ENCODE results near the gene IQCK.
"Not testable (repeated sequence)": the region's sequence is repeated elsewhere in the genome, so short reads cannot be mapped to it uniquely, and the experiment has no call there.

Gene IQCK

GRCh38 chr16:19700319-19700781, 17.7 kb upstream of the IQCK start:
- no peak for DNase-seq

GRCh38 chr16:19701091-19701490, 17.0 kb upstream of the IQCK start:
- DNase-seq: no peak

- no peak for DNase-seq
Measured at GRCh38 chr16:19703172-19703889, 14.7 kb upstream of the IQCK start.

GRCh38 chr16:19704321-19705145, 13.5 kb upstream of the IQCK start:
- no peak for DNase-seq

- no peak for DNase-seq
Measured at GRCh38 chr16:19705146-19705501, 12.9 kb upstream of the IQCK start.

GRCh38 chr16:19705843-19706242, 12.2 kb upstream of the IQCK start:
- DNase-seq: no peak

- no peak for DNase-seq
Measured at GRCh38 chr16:19706846-19707245, 11.2 kb upstream of the IQCK start.

- no peak for DNase-seq
Measured at GRCh38 chr16:19707569-19708295, 10.3 kb upstream of the IQCK start.

- no peak for DNase-seq
Measured at GRCh38 chr16:19708296-19709205, 9.5 kb upstream of the IQCK start.

GRCh38 chr16:19709381-19710136, 8.5 kb upstream of the IQCK start:
- no peak for DNase-seq

GRCh38 chr16:19710191-19710908, 7.7 kb upstream of the IQCK start:
- no peak for DNase-seq

- DNase-seq: no peak
Measured at GRCh38 chr16:19710991-19711545, 7.0 kb upstream of the IQCK start.

- DNase-seq: no peak
Measured at GRCh38 chr16:19711643-19712042, 6.4 kb upstream of the IQCK start.

- no peak for DNase-seq
Measured at GRCh38 chr16:19712418-19713058, 5.5 kb upstream of the IQCK start.

GRCh38 chr16:19713697-19714096, 4.4 kb upstream of the IQCK start:
- DNase-seq: no peak

- DNase-seq: no peak
Measured at GRCh38 chr16:19715566-19715965, 2.5 kb upstream of the IQCK start.

- DNase-seq: no peak
Measured at GRCh38 chr16:19716183-19716582, 1.9 kb upstream of the IQCK start.

- DNase-seq: not testable (repeated sequence)
Measured at GRCh38 chr16:19716728-19717127, 1.3 kb upstream of the IQCK start.

GRCh38 chr16:19717314-19717713, 757 bp upstream of the IQCK start:
- DNase-seq: peak; percentile 30

- DNase-seq: peak; percentile 42
Measured at GRCh38 chr16:19718624-19718965, 524 bp downstream of the IQCK start.
